Measurements from ENCODE around the gene PLCD3. TPM values are rescaled to one million over a fixed set of nuclear protein-coding genes. Genes with fewer than 3 reads are reported as not detected.

PLCD3 gene
- total and polyA plus RNA-seq, 2 of the 4 experiments (the other 2 are of a cell fraction): 5.6 to 36.6 TPM

DNA sequence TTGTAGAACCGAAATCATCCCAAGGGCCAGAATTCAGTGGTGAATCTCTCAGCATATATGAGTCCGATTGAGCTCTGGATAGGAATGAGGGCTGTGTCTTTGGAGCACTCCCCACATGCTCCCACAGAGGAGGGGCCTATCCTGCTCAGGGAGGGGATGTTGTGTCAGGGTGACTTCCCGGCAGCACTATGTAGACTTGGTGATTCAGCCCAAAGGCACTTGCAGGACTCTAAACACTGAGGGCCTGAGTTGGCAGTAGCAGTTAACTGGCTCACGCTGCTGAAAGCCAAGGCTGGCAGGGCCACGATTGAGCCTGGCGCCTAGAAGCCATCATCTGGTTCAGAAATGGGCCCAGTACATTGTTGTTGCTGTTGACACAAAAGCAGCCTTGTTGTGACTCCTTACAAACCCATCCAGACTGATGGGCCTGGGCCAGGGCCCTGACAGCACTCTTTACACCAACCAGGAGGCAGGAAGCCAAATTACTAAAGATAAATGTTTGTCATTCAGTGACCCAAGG, 39.3 kb downstream of the PLCD3 start:
- ATAC-seq (ENCODE audit: low read depth): peak; percentile 97
- Histone ChIP-seq H3K56ac (ENCODE audit: extremely low read depth, insufficient read depth, low read length) (peak overlapping the region; percentile 85), H3K4me3 (ENCODE audit: insufficient read depth, low read depth, low read length) (no peak overlapping the region), H3K23ac (ENCODE audit: low read depth, low read length) (peak overlapping the region; percentile 84), H4K91ac (ENCODE audit: insufficient read depth, low read depth, low read length) (peak overlapping the region; percentile 98), H3K79me1 (ENCODE audit: low read depth in 1 of 2, low read length in 2 of 2) (peaks cover 35 to 74% of the 10 kb centered on the region in 2 experiments), H2AK5ac (ENCODE audit: low read depth, low read length) (peak overlapping the region; percentile 97), H2BK20ac (ENCODE audit: low read depth, low read length) (peak overlapping the region; percentile 93), H2BK15ac (ENCODE audit: low read depth, low read length) (peak overlapping the region; percentile 72), H3K27me3 (ENCODE audit: control insufficient read depth, insufficient read depth, low read length) (no peaks in the 10 kb centered on the region), H4K8ac (ENCODE audit: low read depth in 2 of 2, low read length in 2 of 2) (peak overlapping the region; percentile 60 to 94), H2BK5ac (ENCODE audit: low read depth, low read length, poor library complexity, severe bottlenecking) (peak overlapping the region; percentile 90), H3K4ac (ENCODE audit: low read depth, low read length) (peak overlapping the region; percentile 92), H3K36me3 (ENCODE audit: control insufficient read depth, insufficient read depth, low read length) (peaks cover 62% of the 10 kb centered on the region), H2AK9ac (replicated peaks; ENCODE audit: low read depth, low read length, poor library complexity) (peak overlapping the region; percentile 97), H3K9me3 (ENCODE audit: control insufficient read depth, insufficient read depth, low read length) (0 out of 2 replicates have a peak, but pooled peaks cover 2% of the 10 kb centered on the region), H4K5ac (ENCODE audit: low read depth, low read length) (peak overlapping the region; percentile 84), H2AFZ (replicated peaks; ENCODE audit: low read length, poor library complexity) (peak overlapping the region; percentile 21), H3K9ac (ENCODE audit: low read depth, low read length) (peak overlapping the region; percentile 53), H3K27ac (ENCODE audit: insufficient read depth, low read length) (peak overlapping the region; percentile 99), H4K20me1 (ENCODE audit: insufficient read depth, low read length) (no peaks in the 10 kb centered on the region; the same call in 1 of the 2 replicates), H2BK120ac (ENCODE audit: low read depth, low read length) (peak overlapping the region; percentile 95), H3K4me2 (ENCODE audit: low read depth, low read length) (peak overlapping the region; percentile 54; the same call in 1 of the 2 replicates), H3K18ac (ENCODE audit: low read depth, low read length) (peak overlapping the region; percentile 94), H3K14ac (replicated peaks; ENCODE audit: low read depth, low read length) (peak overlapping the region; percentile 74), H3K4me1 (ENCODE audit: control insufficient read depth, insufficient read depth, low read length) (peaks cover 28% of the 10 kb centered on the region), H3K9me1 (ENCODE audit: insufficient read depth, low read length) (peaks cover 25% of the 10 kb centered on the region)
- in situ Hi-C loops (cut with MboI; ENCODE audit: low sequenced_read_pairs) (no loop called here), intact Hi-C loops (cut with micrococcal nuclease) (loop anchor here (2.0 kb wide), 2 partner anchors 32 to 40 kb away; partner anchors contain the start of genes NMT1 and PLCD3), dilution Hi-C loops (cut with HindIII; ENCODE audit: low sequenced_read_pairs, unreplicated experiment) (no loop called here)
- WGBS, 2 experiments (ENCODE audit: extremely low coverage in 2 of 2, insufficient read length in 1 of 2): 0% methylated on average over 2 of the region's 6 CpGs; no CpG with 5 or more reads in 1 of the 2 experiments
- no TSS peak for BruUV-seq (replicated peaks)
- POLR2A ChIA-PET (ENCODE audit: unreplicated experiment): interaction anchor here (0.7 kb wide), 1 partner anchor 68 kb away, joined by 3 read pairs; no protein-coding TSS in a partner anchor
- CTCF ChIA-PET: interaction anchor here (0.6 kb wide), 2 partner anchors 39 to 46 kb away, joined by 3 to 6 read pairs; partner anchors contain the start of gene PLCD3
- DNase-seq: peak; percentile 99
- TF ChIP-seq SMC3 (IDR thresholded peaks at IDR 0.05; ENCODE audit: low read depth, low read length): no peak; the same call in 1 of the 2 replicates
- TF ChIP-seq POLR2A (IDR thresholded peaks at IDR 0.05; ENCODE audit: low read depth, low read length): peak; percentile 67; the same call in 1 of the 2 replicates
- peak; percentile 96 for TF ChIP-seq MAZ (IDR thresholded peaks at IDR 0.05; ENCODE audit: borderline replicate concordance, low read depth, low read length)
- TF ChIP-seq BHLHE40 (IDR thresholded peaks at IDR 0.05; ENCODE audit: low read depth, low read length): no peak
- peak; percentile 48; the same call in 1 of the 2 replicates for TF ChIP-seq NFE2L2 (IDR thresholded peaks at IDR 0.05; ENCODE audit: low read depth, low read length)
- TF ChIP-seq MAFK (IDR thresholded peaks at IDR 0.05; ENCODE audit: low read depth, low read length): no peak
- TF ChIP-seq CHD1 (IDR thresholded peaks at IDR 0.05; ENCODE audit: low read depth, low read length): no peak
- TF ChIP-seq CEBPB (IDR thresholded peaks at IDR 0.05; ENCODE audit: low read depth, low read length): peak; percentile 64; the same call in 1 of the 2 replicates
- TF ChIP-seq MXI1 (IDR thresholded peaks at IDR 0.05; ENCODE audit: borderline replicate concordance, low read depth, low read length): peak; percentile 90
- no peak for TF ChIP-seq RAD21 (IDR thresholded peaks at IDR 0.05; ENCODE audit: low read length)
- TF ChIP-seq, protein P1, sequence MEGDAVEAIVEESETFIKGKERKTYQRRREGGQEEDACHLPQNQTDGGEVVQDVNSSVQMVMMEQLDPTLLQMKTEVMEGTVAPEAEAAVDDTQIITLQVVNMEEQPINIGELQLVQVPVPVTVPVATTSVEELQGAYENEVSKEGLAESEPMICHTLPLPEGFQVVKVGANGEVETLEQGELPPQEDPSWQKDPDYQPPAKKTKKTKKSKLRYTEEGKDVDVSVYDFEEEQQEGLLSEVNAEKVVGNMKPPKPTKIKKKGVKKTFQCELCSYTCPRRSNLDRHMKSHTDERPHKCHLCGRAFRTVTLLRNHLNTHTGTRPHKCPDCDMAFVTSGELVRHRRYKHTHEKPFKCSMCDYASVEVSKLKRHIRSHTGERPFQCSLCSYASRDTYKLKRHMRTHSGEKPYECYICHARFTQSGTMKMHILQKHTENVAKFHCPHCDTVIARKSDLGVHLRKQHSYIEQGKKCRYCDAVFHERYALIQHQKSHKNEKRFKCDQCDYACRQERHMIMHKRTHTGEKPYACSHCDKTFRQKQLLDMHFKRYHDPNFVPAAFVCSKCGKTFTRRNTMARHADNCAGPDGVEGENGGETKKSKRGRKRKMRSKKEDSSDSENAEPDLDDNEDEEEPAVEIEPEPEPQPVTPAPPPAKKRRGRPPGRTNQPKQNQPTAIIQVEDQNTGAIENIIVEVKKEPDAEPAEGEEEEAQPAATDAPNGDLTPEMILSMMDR (conservative IDR thresholded peaks at IDR 0.05; ENCODE audit: low read depth, low read length): no peak
- TF ChIP-seq RFX5 (IDR thresholded peaks at IDR 0.05; ENCODE audit: low read depth, low read length): no peak
- TF ChIP-seq ELK1 (IDR thresholded peaks at IDR 0.05; ENCODE audit: borderline replicate concordance, low read depth, low read length): no peak
- TF ChIP-seq, protein P2, sequence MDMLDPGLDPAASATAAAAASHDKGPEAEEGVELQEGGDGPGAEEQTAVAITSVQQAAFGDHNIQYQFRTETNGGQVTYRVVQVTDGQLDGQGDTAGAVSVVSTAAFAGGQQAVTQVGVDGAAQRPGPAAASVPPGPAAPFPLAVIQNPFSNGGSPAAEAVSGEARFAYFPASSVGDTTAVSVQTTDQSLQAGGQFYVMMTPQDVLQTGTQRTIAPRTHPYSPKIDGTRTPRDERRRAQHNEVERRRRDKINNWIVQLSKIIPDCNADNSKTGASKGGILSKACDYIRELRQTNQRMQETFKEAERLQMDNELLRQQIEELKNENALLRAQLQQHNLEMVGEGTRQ (IDR thresholded peaks at IDR 0.05; ENCODE audit: low read depth, low read length): peak; percentile 65; the same call in 1 of the 2 replicates
